Measurements from ENCODE around the gene FARP2. TPM values are rescaled to one million over a fixed set of nuclear protein-coding genes. Genes with fewer than 3 reads are reported as not detected.

FARP2 gene
- total and polyA plus RNA-seq, 2 of the 4 experiments (the other 2 are of a cell fraction): 17.1 to 30.8 TPM

DNA sequence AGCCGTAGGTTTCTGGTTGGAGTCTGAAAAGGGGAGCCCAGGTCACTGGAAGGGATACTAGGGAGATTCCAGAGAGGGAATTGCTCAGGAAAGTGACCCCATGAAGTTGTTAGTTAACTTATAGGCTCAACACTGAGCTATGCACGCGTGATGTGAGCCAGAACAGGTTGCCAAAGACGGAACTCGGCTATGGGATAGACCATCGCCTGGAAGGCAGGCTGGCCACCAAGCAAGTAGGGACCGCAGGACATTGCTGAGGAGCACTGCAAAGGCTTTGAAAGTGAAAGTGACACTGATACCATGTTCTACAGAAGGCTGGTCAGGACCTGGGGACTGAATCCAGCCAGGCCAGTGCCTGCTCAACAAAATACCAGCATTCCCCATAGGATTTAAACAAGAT lies 7.3 kb downstream of the FARP2 start:
- peak overlapping the region; percentile 54 for H3K4me2 ChIP-seq (ENCODE audit: low read depth, low read length)

More for the DNA sequence above, 7.3 kb downstream of the FARP2 start:
- Histone ChIP-seq H3K14ac (replicated peaks; ENCODE audit: low read depth, low read length) (no peak overlapping the region), H4K91ac (ENCODE audit: insufficient read depth, low read depth, low read length) (no peak overlapping the region), H3K4me1 (ENCODE audit: control insufficient read depth, insufficient read depth, low read length) (peaks cover 4% of the 10 kb centered on the region; the same call in 1 of the 2 replicates), H3K4me3 (ENCODE audit: insufficient read depth, low read depth, low read length) (no peak overlapping the region), H3K9me3 (ENCODE audit: control insufficient read depth, insufficient read depth, low read length) (no peaks in the 10 kb centered on the region), H2BK15ac (ENCODE audit: low read depth, low read length) (no peak overlapping the region), H3K27ac (ENCODE audit: insufficient read depth, low read length) (no peak overlapping the region), H3K9me1 (ENCODE audit: insufficient read depth, low read length) (peaks cover 20% of the 10 kb centered on the region), H2BK20ac (ENCODE audit: low read depth, low read length) (no peak overlapping the region), H4K20me1 (ENCODE audit: insufficient read depth, low read length) (peaks cover 34% of the 10 kb centered on the region), H2AK9ac (replicated peaks; ENCODE audit: low read depth, low read length, poor library complexity) (peak overlapping the region; percentile 60), H3K27me3 (ENCODE audit: control insufficient read depth, insufficient read depth, low read length) (no peaks in the 10 kb centered on the region), H2AK5ac (ENCODE audit: low read depth, low read length) (no peak overlapping the region), H3K36me3 (ENCODE audit: control insufficient read depth, insufficient read depth, low read length) (peaks cover 1% of the 10 kb centered on the region; the same call in 1 of the 2 replicates), H3K9ac (ENCODE audit: low read depth, low read length) (no peak overlapping the region), H3K18ac (ENCODE audit: low read depth, low read length) (no peak overlapping the region), H3K56ac (ENCODE audit: extremely low read depth, insufficient read depth, low read length) (no peak overlapping the region), H3K23ac (ENCODE audit: low read depth, low read length) (no peak overlapping the region), H2BK5ac (ENCODE audit: low read depth, low read length, poor library complexity, severe bottlenecking) (no peak overlapping the region), H3K79me1 (ENCODE audit: low read depth in 1 of 2, low read length in 2 of 2) (peaks cover 32 to 75% of the 10 kb centered on the region in 2 experiments), H2BK120ac (ENCODE audit: low read depth, low read length) (no peak overlapping the region), H2AFZ (replicated peaks; ENCODE audit: low read length, poor library complexity) (no peak overlapping the region), H4K8ac (ENCODE audit: low read depth in 2 of 2, low read length in 2 of 2) (no peak overlapping the region), H4K5ac (ENCODE audit: low read depth, low read length) (no peak overlapping the region), H3K4ac (ENCODE audit: low read depth, low read length) (no peak overlapping the region)
- no TSS peak for BruUV-seq (replicated peaks)
- DNase-seq: no peak
- intact Hi-C loops (cut with micrococcal nuclease) (no loop called here), in situ Hi-C loops (cut with MboI; ENCODE audit: low sequenced_read_pairs) (no loop called here), dilution Hi-C loops (cut with HindIII; ENCODE audit: low sequenced_read_pairs, unreplicated experiment) (no loop called here)
- ChIA-PET POLR2A (ENCODE audit: unreplicated experiment) (no interaction called here), CTCF (no interaction called here)
- ATAC-seq (ENCODE audit: low read depth): peak; percentile 64
- 100% methylated on average over 3 of the region's 7 CpGs; no CpG with 5 or more reads in 1 of the 2 experiments for WGBS, 2 experiments (ENCODE audit: extremely low coverage in 2 of 2, insufficient read length in 1 of 2)
- TF ChIP-seq POLR2A (IDR thresholded peaks at IDR 0.05; ENCODE audit: low read depth, low read length) (no peak), RAD21 (IDR thresholded peaks at IDR 0.05; ENCODE audit: low read length) (no peak)
- TF ChIP-seq, protein P1, sequence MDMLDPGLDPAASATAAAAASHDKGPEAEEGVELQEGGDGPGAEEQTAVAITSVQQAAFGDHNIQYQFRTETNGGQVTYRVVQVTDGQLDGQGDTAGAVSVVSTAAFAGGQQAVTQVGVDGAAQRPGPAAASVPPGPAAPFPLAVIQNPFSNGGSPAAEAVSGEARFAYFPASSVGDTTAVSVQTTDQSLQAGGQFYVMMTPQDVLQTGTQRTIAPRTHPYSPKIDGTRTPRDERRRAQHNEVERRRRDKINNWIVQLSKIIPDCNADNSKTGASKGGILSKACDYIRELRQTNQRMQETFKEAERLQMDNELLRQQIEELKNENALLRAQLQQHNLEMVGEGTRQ (IDR thresholded peaks at IDR 0.05; ENCODE audit: low read depth, low read length): no peak

Data from IMR-90 (cell line).